Caco-2 (cell line): ENCODE measurements around the gene TLE1. TPM values are rescaled to one million over a fixed set of nuclear protein-coding genes. Genes with fewer than 3 reads are reported as not detected.

ENCODE experiments used
- BruUV-seq: library from RNA; stranded (reverse); fragments of 400-500 nt; replicated peaks from 2 replicates; lab custom pipeline; 2021; lab: Mats Ljungman, UMichigan
- CTCF ChIA-PET: fragments of 300-600 bp; sonication (Branson Sonifier 250); formaldehyde crosslinking; loops from one replicate; lab custom pipeline; 2022; ENCODE audit warnings: antibody characterized with exemption; lab: Charles Lee
- POLR2A ChIA-PET: fragments of 300-600 bp; sonication (Branson Sonifier 250); formaldehyde crosslinking; loops from one replicate; lab custom pipeline; 2022; ENCODE audit warnings: antibody characterized with exemption; lab: Charles Lee
- DNase-seq, 2 experiments: peaks; one replicate each; pipeline versions ENCODE4 v3.0.0 to v3.0.0-alpha.2; 2020 to 2022
- H3K27me3 ChIP-seq: replicated peaks from 2 replicates; pipeline ENCODE4 v1.6.0; 2011; ENCODE audit warnings: low read length; ENCODE audit not compliant: control insufficient read depth, insufficient read depth
- H3K36me3 ChIP-seq: 2 replicates; pipeline ENCODE4 v1.5.1; 2011; ENCODE audit warnings: low read length; ENCODE audit not compliant: control insufficient read depth, insufficient read depth
- H3K4me1 ChIP-seq: fragments of 250-450 bp; sonication (Bioruptor Pico); 2 replicates; pipeline ENCODE4 v1.5.1; 2020; ENCODE audit warnings: mild to moderate bottlenecking
- H3K4me3 ChIP-seq: 2 replicates; pipeline ENCODE4 v1.5.1; 2011; ENCODE audit warnings: low read depth, mild to moderate bottlenecking, control low read depth, low read length
- H3K9me3 ChIP-seq: fragments of 250-450 bp; sonication (Bioruptor Pico); 2 replicates; pipeline ENCODE4 v1.5.1; 2020; ENCODE audit warnings: mild to moderate bottlenecking, moderate library complexity
- H3K27ac Mint-ChIP-seq: one replicate; pipeline ENCODE4 v1.8.0; 2022; ENCODE audit warnings: mixed read lengths; ENCODE audit not compliant: unreplicated experiment
- H3K27me3 Mint-ChIP-seq: one replicate; pipeline ENCODE4 v1.8.0; 2022; ENCODE audit warnings: mixed read lengths; ENCODE audit not compliant: insufficient read depth, unreplicated experiment
- H3K36me3 Mint-ChIP-seq: one replicate; pipeline ENCODE4 v1.8.0; 2022; ENCODE audit warnings: mild to moderate bottlenecking, mixed read lengths; ENCODE audit not compliant: insufficient read depth, unreplicated experiment
- H3K4me1 Mint-ChIP-seq: one replicate; pipeline ENCODE4 v1.8.0; 2022; ENCODE audit warnings: low read depth, mixed read lengths; ENCODE audit not compliant: unreplicated experiment
- H3K4me3 Mint-ChIP-seq: one replicate; pipeline ENCODE4 v1.8.0; 2022; ENCODE audit warnings: mild to moderate bottlenecking, moderate library complexity, mixed read lengths; ENCODE audit not compliant: unreplicated experiment
- H3K9me3 Mint-ChIP-seq: one replicate; pipeline ENCODE4 v1.8.0; 2022; ENCODE audit warnings: mixed read lengths; ENCODE audit not compliant: unreplicated experiment
- intact Hi-C: fragments of 100-400 bp; cut with micrococcal nuclease; formaldehyde crosslinking; loops from one replicate; pipeline ENCODE4 v1.10.0; 2022; ENCODE audit not compliant: unreplicated experiment
- total RNA-seq: library from RNA; stranded (reverse); gene quantifications from 2 replicates; pipeline ENCODE4 v1.2.3, GENCODE V29; 2022
- TF ChIP-seq, protein P1 (sequence below), 2 experiments: fragments of 200-600 bp in 1 of 2; IDR thresholded peaks; 1 replicate in 1 of 2; 2 replicates in 1 of 2; pipeline versions ENCODE4 v1.5.1 to v1.8.0; 2011 to 2022; ENCODE audit warnings: antibody characterized with exemption in 1 of 2, control low read depth in 1 of 2, inconsistent platforms in 1 of 2, low read depth in 1 of 2, low read length in 1 of 2, mild to moderate bottlenecking in 1 of 2, moderate library complexity in 1 of 2; ENCODE audit not compliant: insufficient read depth in 1 of 2, severe bottlenecking in 1 of 2, unreplicated experiment in 1 of 2

Gene TLE1
- total RNA-seq, 1 experiment from 2014 or later: 18.3 TPM

DNA sequence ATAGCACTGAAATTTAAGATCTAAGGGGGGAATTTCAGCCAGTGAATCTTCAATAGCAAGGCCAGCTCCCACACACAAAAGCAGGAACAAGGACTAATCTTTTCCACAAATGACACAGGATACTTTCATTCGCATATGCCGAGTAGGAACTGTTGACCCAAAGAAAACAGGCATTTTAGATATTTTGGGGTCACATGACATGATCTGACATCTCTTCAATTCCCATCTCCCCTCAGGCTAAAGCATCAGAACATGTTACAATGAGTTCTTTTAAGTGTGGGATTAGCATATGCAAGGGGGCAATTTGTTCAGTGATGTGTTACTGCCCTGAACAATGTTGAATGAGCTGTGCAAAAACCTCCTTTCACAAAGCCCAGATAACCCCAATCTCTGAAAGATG is 68.2 kb downstream of the TLE1 start:
- Mint-ChIP-seq H3K27ac (no peak overlapping the region), H3K4me1 (no peaks in the 10 kb centered on the region), H3K4me3 (no peak overlapping the region), H3K9me3 (no peaks in the 10 kb centered on the region), H3K36me3 (peaks cover 5% of the 10 kb centered on the region), H3K27me3 (no peaks in the 10 kb centered on the region)
- TF ChIP-seq, protein P1, sequence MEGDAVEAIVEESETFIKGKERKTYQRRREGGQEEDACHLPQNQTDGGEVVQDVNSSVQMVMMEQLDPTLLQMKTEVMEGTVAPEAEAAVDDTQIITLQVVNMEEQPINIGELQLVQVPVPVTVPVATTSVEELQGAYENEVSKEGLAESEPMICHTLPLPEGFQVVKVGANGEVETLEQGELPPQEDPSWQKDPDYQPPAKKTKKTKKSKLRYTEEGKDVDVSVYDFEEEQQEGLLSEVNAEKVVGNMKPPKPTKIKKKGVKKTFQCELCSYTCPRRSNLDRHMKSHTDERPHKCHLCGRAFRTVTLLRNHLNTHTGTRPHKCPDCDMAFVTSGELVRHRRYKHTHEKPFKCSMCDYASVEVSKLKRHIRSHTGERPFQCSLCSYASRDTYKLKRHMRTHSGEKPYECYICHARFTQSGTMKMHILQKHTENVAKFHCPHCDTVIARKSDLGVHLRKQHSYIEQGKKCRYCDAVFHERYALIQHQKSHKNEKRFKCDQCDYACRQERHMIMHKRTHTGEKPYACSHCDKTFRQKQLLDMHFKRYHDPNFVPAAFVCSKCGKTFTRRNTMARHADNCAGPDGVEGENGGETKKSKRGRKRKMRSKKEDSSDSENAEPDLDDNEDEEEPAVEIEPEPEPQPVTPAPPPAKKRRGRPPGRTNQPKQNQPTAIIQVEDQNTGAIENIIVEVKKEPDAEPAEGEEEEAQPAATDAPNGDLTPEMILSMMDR (IDR thresholded peaks at IDR 0.05; ENCODE audit: insufficient read depth in 1 of 2, low read depth in 1 of 2, low read length in 1 of 2, severe bottlenecking in 1 of 2, unreplicated experiment in 1 of 2): no peak
- CTCF ChIA-PET: no interaction called here
- DNase-seq: no peak
- intact Hi-C loops: no loop called here
- Histone ChIP-seq H3K27me3 (no peaks in the 10 kb centered on the region), H3K9me3 (no peaks in the 10 kb centered on the region), H3K4me3 (no peak overlapping the region), H3K36me3 (no peaks in the 10 kb centered on the region), H3K4me1 (no peaks in the 10 kb centered on the region)
- POLR2A ChIA-PET: no interaction called here
- no TSS peak for BruUV-seq

DNA sequence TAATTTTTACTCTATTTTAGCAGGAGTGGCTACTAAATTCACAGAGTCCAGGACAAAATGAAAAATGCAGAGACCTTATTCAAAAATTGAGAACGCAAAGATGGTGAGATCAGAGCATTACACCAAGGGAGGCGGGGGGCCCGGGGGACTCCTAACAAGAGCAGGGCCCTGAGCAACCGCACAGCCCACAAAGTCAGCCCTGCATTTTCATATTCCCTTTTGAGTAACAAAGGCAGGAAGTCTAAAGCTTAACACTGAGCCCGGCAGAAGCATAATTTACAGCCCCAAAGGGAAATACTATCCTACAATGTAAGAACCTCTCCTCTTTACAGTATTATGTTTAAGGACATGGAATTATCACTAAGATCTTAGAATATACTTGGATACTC is 69.4 kb downstream of the TLE1 start:
- Mint-ChIP-seq H3K4me1 (no peaks in the 10 kb centered on the region), H3K27me3 (no peaks in the 10 kb centered on the region), H3K27ac (no peak overlapping the region), H3K4me3 (no peak overlapping the region), H3K9me3 (no peaks in the 10 kb centered on the region), H3K36me3 (peaks cover 5% of the 10 kb centered on the region)
- no peaks in the 10 kb centered on the region for H3K27me3 ChIP-seq
- intact Hi-C loops: no loop called here
- TF ChIP-seq, protein P1 (IDR thresholded peaks at IDR 0.05; ENCODE audit: insufficient read depth in 1 of 2, low read depth in 1 of 2, low read length in 1 of 2, severe bottlenecking in 1 of 2, unreplicated experiment in 1 of 2): no peak
- H3K4me1 ChIP-seq: no peaks in the 10 kb centered on the region
- H3K36me3 ChIP-seq: no peaks in the 10 kb centered on the region
- BruUV-seq: no TSS peak
- ChIA-PET CTCF (no interaction called here), POLR2A (no interaction called here)
- H3K4me3 ChIP-seq: no peak overlapping the region
- H3K9me3 ChIP-seq: no peaks in the 10 kb centered on the region
- no peak for DNase-seq

- Mint-ChIP-seq H3K9me3 (no peaks in the 10 kb centered on the region), H3K27me3 (no peaks in the 10 kb centered on the region), H3K36me3 (peaks cover 5% of the 10 kb centered on the region), H3K27ac (no peak overlapping the region), H3K4me1 (no peaks in the 10 kb centered on the region), H3K4me3 (no peak overlapping the region)
- ChIA-PET CTCF (no interaction called here), POLR2A (no interaction called here)
- no peak for DNase-seq
- Histone ChIP-seq H3K4me3 (no peak overlapping the region), H3K27me3 (no peaks in the 10 kb centered on the region), H3K4me1 (no peaks in the 10 kb centered on the region), H3K9me3 (no peaks in the 10 kb centered on the region), H3K36me3 (no peaks in the 10 kb centered on the region)
- TF ChIP-seq, protein P1 (IDR thresholded peaks at IDR 0.05; ENCODE audit: insufficient read depth in 1 of 2, low read depth in 1 of 2, low read length in 1 of 2, severe bottlenecking in 1 of 2, unreplicated experiment in 1 of 2): no peak
- intact Hi-C loops: no loop called here
- no TSS peak for BruUV-seq
These were observed 69.9 kb downstream of the TLE1 start for GRCh38 chr9:81619353-81620001.
